NT2/D1 (cell line): ENCODE data around the gene GSTM1.
"Not testable (repeated sequence)": the region's sequence is repeated elsewhere in the genome, so short reads cannot be mapped to it uniquely, and the experiment has no call there.

Experiments used
- SUZ12 ChIP-seq: IDR thresholded peaks from 2 replicates; pipeline ENCODE4 v1.6.1; 2011; ENCODE audit not compliant: insufficient read length, insufficient read depth; ENCODE audit errors: extremely low read depth
- YY1 ChIP-seq: IDR thresholded peaks from 2 replicates; pipeline ENCODE4 v1.6.1; 2011; ENCODE audit not compliant: insufficient read length, insufficient read depth

GRCh38 chr1:109685890-109686289 is 1.7 kb upstream of the GSTM1 start:
- not testable (repeated sequence) for TF ChIP-seq SUZ12, YY1
